Prostate gland (tissue), 2 donors: Measurements from ENCODE around the gene ETV6.

ENCODE experiments used
- CTCF ChIP-seq, 4 experiments: fragments of 200-600 bp in 2 of 4; fragments of 450-650 bp in 2 of 4; sonication (generic) in 2 of 4; IDR thresholded peaks; 1 replicate in 3 of 4; 2 replicates in 1 of 4; pipeline ENCODE4 v1.5.1; 2016 to 2019; ENCODE audit warnings: antibody characterized with exemption in 4 of 4, mild to moderate bottlenecking in 2 of 4, moderate library complexity in 2 of 4
- POLR2A ChIP-seq: fragments of 450-650 bp; IDR thresholded peaks from one replicate; pipeline ENCODE4 v1.6.1; 2016; ENCODE audit warnings: antibody characterized with exemption, mild to moderate bottlenecking
- POLR2AphosphoS5 ChIP-seq: sonication (generic); formaldehyde crosslinking; IDR thresholded peaks from one replicate; pipeline ENCODE4 v1.6.1; 2017; ENCODE audit warnings: antibody characterized with exemption

GRCh38 chr12:11795192-11795912, 145.9 kb downstream of the ETV6 start:
- TF ChIP-seq CTCF (IDR thresholded peaks at IDR 0.05) (no peak), POLR2A (no peak), POLR2AphosphoS5 (no peak)
